Neural cell (in vitro differentiated cells): ENCODE data around the gene FBXO2. TPM values are rescaled to one million over a fixed set of nuclear protein-coding genes. Genes with fewer than 3 reads are reported as not detected.

Experiments
- H2AFZ ChIP-seq: fragments of 200-600, 300-800 bp; sonication (generic), shearing (Covaris generic); 2 replicates; pipeline ENCODE4 v1.6.0; 2014; ENCODE audit warnings: low read depth, mild to moderate bottlenecking, antibody characterized with exemption, low read length, moderate library complexity
- H3F3A ChIP-seq: fragments of 200-600 bp; shearing (Covaris generic); 2 replicates; pipeline ENCODE4 v1.6.1; 2016; ENCODE audit warnings: mild to moderate bottlenecking, moderate library complexity, mixed read lengths, antibody characterized with exemption, low read length; ENCODE audit not compliant: insufficient read depth, poor library complexity, severe bottlenecking
- H3K27ac ChIP-seq: fragments of 200-600, 300-800 bp; sonication (generic), shearing (Covaris generic); 2 replicates; pipeline ENCODE4 v1.5.1; 2014; ENCODE audit warnings: mild to moderate bottlenecking, low read length, moderate library complexity
- H3K27me3 ChIP-seq: fragments of 300-800, 200-600 bp; sonication (generic), shearing (Covaris generic); 2 replicates; pipeline ENCODE4 v1.6.0; 2014; ENCODE audit warnings: mild to moderate bottlenecking, low read depth, low read length, moderate library complexity; ENCODE audit not compliant: insufficient read depth
- H3K36me3 ChIP-seq: fragments of 300-800, 200-600 bp; sonication (generic), shearing (Covaris generic); 2 replicates; pipeline ENCODE4 v1.5.1; 2014; ENCODE audit warnings: mild to moderate bottlenecking, antibody characterized with exemption, low read length, moderate library complexity; ENCODE audit not compliant: insufficient read depth
- H3K4me2 ChIP-seq: fragments of 300-800, 200-600 bp; sonication (generic), shearing (Covaris generic); 2 replicates; pipeline ENCODE4 v1.6.0; 2014; ENCODE audit warnings: mild to moderate bottlenecking, low read length
- H3K4me3 ChIP-seq: fragments of 300-800, 200-600 bp; sonication (generic), shearing (Covaris generic); 2 replicates; pipeline ENCODE4 v1.5.1; 2014; ENCODE audit warnings: mild to moderate bottlenecking, low read length, moderate library complexity
- H3K79me2 ChIP-seq: fragments of 200-600 bp; shearing (Covaris generic); replicated peaks from 2 replicates; pipeline ENCODE4 v1.6.0; 2014; ENCODE audit warnings: mild to moderate bottlenecking, low read length, moderate library complexity; ENCODE audit not compliant: insufficient read depth
- H3K9ac ChIP-seq: fragments of 300-800, 200-600 bp; sonication (generic), shearing (Covaris generic); 2 replicates; pipeline ENCODE4 v1.6.1; 2016; ENCODE audit warnings: mild to moderate bottlenecking, low read length, mixed read lengths
- H3K9me2 ChIP-seq: fragments of 200-600 bp; shearing (Covaris generic); 2 replicates; pipeline ENCODE4 v1.6.1; 2016; ENCODE audit warnings: mild to moderate bottlenecking, low read length, mixed read lengths; ENCODE audit not compliant: insufficient read depth
- H3K9me3 ChIP-seq: fragments of 200-600, 300-800 bp; sonication (generic), shearing (Covaris generic); 2 replicates; pipeline ENCODE4 v1.6.1; 2016; ENCODE audit warnings: mild to moderate bottlenecking, mixed run types, low read length, moderate library complexity, mixed read lengths
- H4K20me1 ChIP-seq: fragments of 200-600 bp; shearing (Covaris generic); 2 replicates; pipeline ENCODE4 v1.6.1; 2016; ENCODE audit warnings: mild to moderate bottlenecking, mixed run types; ENCODE audit not compliant: insufficient read depth
- CTCF ChIP-seq: fragments of 450-650 bp; IDR thresholded peaks from 2 replicates; pipeline ENCODE4 v1.5.1; 2014; ENCODE audit warnings: antibody characterized with exemption, mild to moderate bottlenecking, moderate library complexity; ENCODE audit not compliant: poor library complexity, severe bottlenecking
- EP300 ChIP-seq: fragments of 450-650 bp; conservative IDR thresholded peaks from 2 replicates; pipeline ENCODE4 v1.6.1; 2014; ENCODE audit warnings: antibody characterized with exemption, mild to moderate bottlenecking, moderate library complexity; ENCODE audit not compliant: poor library complexity, severe bottlenecking
- MXI1 ChIP-seq: fragments of 450-650 bp; conservative IDR thresholded peaks from 2 replicates; pipeline ENCODE4 v1.6.1; 2014; ENCODE audit warnings: antibody characterized with exemption, mild to moderate bottlenecking; ENCODE audit not compliant: poor library complexity, severe bottlenecking
- POLR2AphosphoS5 ChIP-seq: IDR thresholded peaks from 2 replicates; pipeline ENCODE4 v1.6.1; 2012
- RAD21 ChIP-seq: fragments of 450-650 bp; conservative IDR thresholded peaks from 2 replicates; pipeline ENCODE4 v1.6.1; 2014; ENCODE audit warnings: antibody characterized with exemption, mild to moderate bottlenecking, moderate library complexity
- SMC3 ChIP-seq: fragments of 450-650 bp; conservative IDR thresholded peaks from 2 replicates; pipeline ENCODE4 v1.6.1; 2014; ENCODE audit warnings: antibody characterized with exemption, mild to moderate bottlenecking, moderate library complexity; ENCODE audit not compliant: poor library complexity
- TAF1 ChIP-seq: IDR thresholded peaks from 2 replicates; pipeline ENCODE4 v1.6.1; 2012; ENCODE audit warnings: low read depth
- polyA plus RNA-seq: library from polyadenylated mRNA; depleted of rRNA; stranded (reverse); fragments of >200 nt; gene quantifications from 2 replicates; pipeline ENCODE4 v1.2.3, GENCODE V29; 2014
- TF ChIP-seq, protein P1 (sequence below): IDR thresholded peaks from 2 replicates; pipeline ENCODE4 v1.6.1; 2012; ENCODE audit warnings: borderline replicate concordance

FBXO2 gene
- polyA plus RNA-seq, 1 donor from 2014 or later: 16.6 TPM

DNA sequence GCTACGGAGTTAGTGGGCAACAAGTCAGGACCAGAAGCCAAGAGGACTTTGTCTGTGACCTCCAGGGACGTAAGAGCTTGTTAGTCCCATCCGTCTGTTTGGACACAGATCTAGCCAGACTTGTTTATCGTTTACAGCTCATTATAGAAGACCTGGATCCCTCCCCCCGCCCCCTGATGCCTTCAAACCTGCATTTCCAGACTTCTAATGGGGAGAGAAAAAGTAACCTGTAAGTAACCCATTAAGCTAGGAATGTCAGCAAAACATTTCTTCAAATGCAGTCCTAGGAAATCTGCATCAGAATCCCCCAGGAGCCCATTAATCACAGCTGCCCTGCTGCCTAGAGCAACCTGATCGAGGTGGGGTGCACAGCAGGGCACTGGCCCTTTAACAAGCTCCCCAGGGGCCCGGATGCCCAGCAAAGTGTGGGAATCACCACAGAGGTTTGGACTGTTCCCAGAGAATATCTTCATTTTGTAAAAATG is 28.1 kb upstream of the FBXO2 start (continued):
- TF ChIP-seq, protein P1, sequence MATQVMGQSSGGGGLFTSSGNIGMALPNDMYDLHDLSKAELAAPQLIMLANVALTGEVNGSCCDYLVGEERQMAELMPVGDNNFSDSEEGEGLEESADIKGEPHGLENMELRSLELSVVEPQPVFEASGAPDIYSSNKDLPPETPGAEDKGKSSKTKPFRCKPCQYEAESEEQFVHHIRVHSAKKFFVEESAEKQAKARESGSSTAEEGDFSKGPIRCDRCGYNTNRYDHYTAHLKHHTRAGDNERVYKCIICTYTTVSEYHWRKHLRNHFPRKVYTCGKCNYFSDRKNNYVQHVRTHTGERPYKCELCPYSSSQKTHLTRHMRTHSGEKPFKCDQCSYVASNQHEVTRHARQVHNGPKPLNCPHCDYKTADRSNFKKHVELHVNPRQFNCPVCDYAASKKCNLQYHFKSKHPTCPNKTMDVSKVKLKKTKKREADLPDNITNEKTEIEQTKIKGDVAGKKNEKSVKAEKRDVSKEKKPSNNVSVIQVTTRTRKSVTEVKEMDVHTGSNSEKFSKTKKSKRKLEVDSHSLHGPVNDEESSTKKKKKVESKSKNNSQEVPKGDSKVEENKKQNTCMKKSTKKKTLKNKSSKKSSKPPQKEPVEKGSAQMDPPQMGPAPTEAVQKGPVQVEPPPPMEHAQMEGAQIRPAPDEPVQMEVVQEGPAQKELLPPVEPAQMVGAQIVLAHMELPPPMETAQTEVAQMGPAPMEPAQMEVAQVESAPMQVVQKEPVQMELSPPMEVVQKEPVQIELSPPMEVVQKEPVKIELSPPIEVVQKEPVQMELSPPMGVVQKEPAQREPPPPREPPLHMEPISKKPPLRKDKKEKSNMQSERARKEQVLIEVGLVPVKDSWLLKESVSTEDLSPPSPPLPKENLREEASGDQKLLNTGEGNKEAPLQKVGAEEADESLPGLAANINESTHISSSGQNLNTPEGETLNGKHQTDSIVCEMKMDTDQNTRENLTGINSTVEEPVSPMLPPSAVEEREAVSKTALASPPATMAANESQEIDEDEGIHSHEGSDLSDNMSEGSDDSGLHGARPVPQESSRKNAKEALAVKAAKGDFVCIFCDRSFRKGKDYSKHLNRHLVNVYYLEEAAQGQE: no peak
- no peak for TF ChIP-seq MXI1

GRCh38 chr1:11681071-11681771 is 27.0 kb upstream of the FBXO2 start, which contains the start of gene MAD2L2:
Gene MAD2L2 (minus strand): TSS chr1:11681148. CDS start chr1:11680601, 547 bp downstream.
- H3K4me2 ChIP-seq: peak within 1 kb of the TSS; percentile 78
- H3K4me3 ChIP-seq: peak within 1 kb of the TSS; percentile 98
- H3K27ac ChIP-seq: peak within 1 kb of the TSS; percentile 78
- H3K79me2 ChIP-seq: peaks cover 19% of the 10 kb centered on the region
- H3K9me3 ChIP-seq: no peaks in the 10 kb centered on the region
- H3K27me3 ChIP-seq: no peaks in the 10 kb centered on the region
- no peaks in the 10 kb centered on the region for H3K36me3 ChIP-seq
- H3K9ac ChIP-seq: peak within 1 kb of the TSS; percentile 81
- H3F3A ChIP-seq: peaks cover 12% of the 10 kb centered on the region
- H4K20me1 ChIP-seq: no peaks in the 10 kb centered on the region
- no peak for TF ChIP-seq TAF1
- no peak for TF ChIP-seq SMC3
- no peak for TF ChIP-seq RAD21
- peak; percentile 54 for TF ChIP-seq MXI1
- TF ChIP-seq EP300: peak; percentile 50
- TF ChIP-seq POLR2AphosphoS5: peak; percentile 41
- no peaks in the 10 kb centered on the region for H3K9me2 ChIP-seq
- H2AFZ ChIP-seq: peak within 1 kb of the TSS; percentile 58

DNA sequence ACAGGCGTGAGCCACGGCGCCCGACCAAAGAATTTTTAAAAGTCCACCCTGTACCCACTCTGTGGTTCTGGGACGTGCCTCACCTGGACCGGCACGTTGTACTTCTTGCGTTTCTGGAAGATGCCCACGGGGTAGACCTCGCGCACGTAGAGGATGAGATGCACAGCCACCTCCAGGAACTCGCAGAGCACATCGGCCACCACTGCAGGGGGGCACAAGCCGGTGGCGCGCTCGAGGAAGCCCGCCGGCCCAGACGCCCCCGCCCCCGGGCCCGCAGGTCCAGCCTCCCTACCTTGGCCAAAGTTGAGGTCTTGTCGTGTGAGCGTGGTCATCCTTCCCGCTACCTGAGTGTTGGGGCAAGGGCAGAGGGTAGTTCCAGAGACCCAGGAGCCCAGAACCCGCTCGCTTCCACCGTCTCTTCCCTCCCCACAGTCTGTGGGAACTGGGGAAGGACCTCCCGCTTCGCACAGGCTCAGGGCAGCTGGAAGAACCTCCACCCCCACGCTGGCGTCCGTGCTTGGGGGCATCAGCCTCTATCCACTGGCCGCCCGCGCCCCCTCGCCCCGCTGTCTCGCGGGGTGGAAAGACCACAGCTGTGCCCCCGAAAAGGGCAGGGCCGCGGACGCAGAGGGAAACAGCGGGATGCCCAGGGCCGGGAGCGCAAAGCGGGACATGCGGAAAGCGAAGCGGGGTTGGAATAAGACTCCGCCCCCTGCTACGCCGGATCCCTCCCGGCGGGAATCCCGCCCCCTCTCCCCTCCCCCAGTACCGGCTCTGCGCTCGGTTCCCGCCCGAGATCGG is 26.2 kb upstream of the FBXO2 start:
- no peaks in the 10 kb centered on the region for H3K9me2 ChIP-seq
- peak overlapping the region; percentile 78 for H3K27ac ChIP-seq
- peak overlapping the region; percentile 45 for H2AFZ ChIP-seq
- H3K4me3 ChIP-seq: peak overlapping the region; percentile 98
- no peaks in the 10 kb centered on the region for H4K20me1 ChIP-seq
- no peak for TF ChIP-seq CTCF
- TF ChIP-seq, protein P1: peak; percentile 22
- no peak for TF ChIP-seq TAF1
- TF ChIP-seq MXI1: peak; percentile 67
- TF ChIP-seq RAD21: no peak
- TF ChIP-seq SMC3: no peak
- TF ChIP-seq POLR2AphosphoS5: no peak
- peak overlapping the region; percentile 78 for H3K4me2 ChIP-seq
- H3K9ac ChIP-seq: peak overlapping the region; percentile 81
- peaks cover 12% of the 10 kb centered on the region for H3F3A ChIP-seq
- H3K9me3 ChIP-seq: no peaks in the 10 kb centered on the region
- H3K36me3 ChIP-seq: no peaks in the 10 kb centered on the region
- H3K27me3 ChIP-seq: no peaks in the 10 kb centered on the region
- peaks cover 11% of the 10 kb centered on the region for H3K79me2 ChIP-seq
